Measurements from ENCODE around the gene KIF19.

DNA sequence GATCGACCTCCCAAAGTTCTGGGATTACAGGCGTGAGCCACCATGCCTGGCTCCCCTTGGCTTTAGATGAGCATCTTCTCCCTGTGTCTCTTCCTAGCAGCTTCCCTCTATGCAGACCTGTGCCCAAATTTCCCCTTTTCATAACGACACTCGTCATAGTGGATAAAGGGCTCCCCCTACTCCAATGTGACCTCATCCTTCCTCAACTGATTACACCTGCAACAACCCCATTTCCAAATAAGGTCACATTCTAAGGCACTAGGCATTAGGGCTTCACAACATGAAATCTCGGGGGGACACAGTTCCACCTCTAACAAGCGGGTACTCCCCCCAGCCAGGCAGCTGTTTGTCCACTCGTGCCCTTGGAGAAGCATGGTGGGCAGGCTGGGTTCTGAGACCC, 10.3 kb downstream of the KIF19 start:
- TF ChIP-seq, protein P1, sequence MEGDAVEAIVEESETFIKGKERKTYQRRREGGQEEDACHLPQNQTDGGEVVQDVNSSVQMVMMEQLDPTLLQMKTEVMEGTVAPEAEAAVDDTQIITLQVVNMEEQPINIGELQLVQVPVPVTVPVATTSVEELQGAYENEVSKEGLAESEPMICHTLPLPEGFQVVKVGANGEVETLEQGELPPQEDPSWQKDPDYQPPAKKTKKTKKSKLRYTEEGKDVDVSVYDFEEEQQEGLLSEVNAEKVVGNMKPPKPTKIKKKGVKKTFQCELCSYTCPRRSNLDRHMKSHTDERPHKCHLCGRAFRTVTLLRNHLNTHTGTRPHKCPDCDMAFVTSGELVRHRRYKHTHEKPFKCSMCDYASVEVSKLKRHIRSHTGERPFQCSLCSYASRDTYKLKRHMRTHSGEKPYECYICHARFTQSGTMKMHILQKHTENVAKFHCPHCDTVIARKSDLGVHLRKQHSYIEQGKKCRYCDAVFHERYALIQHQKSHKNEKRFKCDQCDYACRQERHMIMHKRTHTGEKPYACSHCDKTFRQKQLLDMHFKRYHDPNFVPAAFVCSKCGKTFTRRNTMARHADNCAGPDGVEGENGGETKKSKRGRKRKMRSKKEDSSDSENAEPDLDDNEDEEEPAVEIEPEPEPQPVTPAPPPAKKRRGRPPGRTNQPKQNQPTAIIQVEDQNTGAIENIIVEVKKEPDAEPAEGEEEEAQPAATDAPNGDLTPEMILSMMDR (IDR thresholded peaks at IDR 0.05; ENCODE audit: insufficient read depth, low read length, poor library complexity, severe bottlenecking) = no peak
- no peak for TF ChIP-seq EZH2phosphoT487 (conservative IDR thresholded peaks at IDR 0.05; ENCODE audit: low read length)
